Daoy (cell line): Measurements from ENCODE around the gene TAOK2. TPM values are rescaled to one million over a fixed set of nuclear protein-coding genes. Genes with fewer than 3 reads are reported as not detected.
"Not testable (repeated sequence)": the region's sequence is repeated elsewhere in the genome, so short reads cannot be mapped to it uniquely, and the experiment has no call there.

Experiments used
- DNase-seq: peaks from one replicate; pipeline ENCODE4 v3.0.0-alpha.2; 2015; ENCODE audit warnings: low read depth
- total RNA-seq: library from RNA; depleted of rRNA; stranded (reverse); fragments of >200 nt; shearing (Covaris generic); gene quantifications from 2 replicates; pipeline ENCODE4 v1.2.3, GENCODE V29; 2014; rRNA removed

The TAOK2 gene
- total RNA-seq, result 25.2 and 26.5 TPM in 2 replicates

GRCh38 chr16:29973384-29974246, at the start of gene TAOK2:
TSS of gene TAOK2 (plus strand) at chr16:29973868. CDS start at chr16:29977773, 3,905 bp downstream.
- DNase-seq, result peak; percentile 98

GRCh38 chr16:29925105-29925756, 48.4 kb upstream of the TAOK2 start:
- no peak for DNase-seq

GRCh38 chr16:29925781-29926710, 47.6 kb upstream of the TAOK2 start, which contains the start of gene KCTD13:
TSS of gene KCTD13 (minus strand) at chr16:29926226. CDS start at chr16:29926033, 193 bp downstream.
- peak; percentile 81 for DNase-seq

GRCh38 chr16:29926711-29927052, 47.0 kb upstream of the TAOK2 start:
- DNase-seq, result peak; percentile 44

GRCh38 chr16:29927070-29927905, 46.4 kb upstream of the TAOK2 start:
- DNase-seq, result no peak

- not testable (repeated sequence) for DNase-seq
Observed at GRCh38 chr16:29931750-29932149, 41.9 kb upstream of the TAOK2 start.

GRCh38 chr16:29940656-29941055, 33.0 kb upstream of the TAOK2 start:
- DNase-seq, result no peak

- DNase-seq, result peak; percentile 96
Observed at GRCh38 chr16:29943846-29944799, 29.5 kb upstream of the TAOK2 start.

GRCh38 chr16:29947897-29948296, 25.8 kb upstream of the TAOK2 start:
- DNase-seq, result no peak

GRCh38 chr16:29950806-29951461, 22.7 kb upstream of the TAOK2 start:
- DNase-seq, result no peak

- no peak for DNase-seq
Observed at GRCh38 chr16:29951625-29952365, 21.9 kb upstream of the TAOK2 start.

- DNase-seq, result no peak
Observed at GRCh38 chr16:29958756-29959155, 14.9 kb upstream of the TAOK2 start.

- DNase-seq, result no peak
Observed at GRCh38 chr16:29959293-29959692, 14.4 kb upstream of the TAOK2 start.

GRCh38 chr16:29959821-29960220, 13.8 kb upstream of the TAOK2 start:
- not testable (repeated sequence) for DNase-seq

GRCh38 chr16:29961127-29961478, 12.6 kb upstream of the TAOK2 start:
- DNase-seq, result no peak

- peak; percentile 90 for DNase-seq
Observed at GRCh38 chr16:29961479-29962343, 12.0 kb upstream of the TAOK2 start, which contains the start of gene TMEM219. TSS of gene TMEM219 (plus strand) at chr16:29962079. CDS start at chr16:29963144, 1,065 bp downstream.

- peak; percentile 27 for DNase-seq
Observed at GRCh38 chr16:29962344-29962994, 11.2 kb upstream of the TAOK2 start.
